ENCODE data around the gene INTS11.

Gene INTS11

GRCh38 chr1:1311107-1312104, 13.1 kb downstream of the INTS11 start:
- DNase-seq: no peak

GRCh38 chr1:1310476-1311053, 13.9 kb downstream of the INTS11 start:
- DNase-seq: no peak

- no peak for DNase-seq
Observed at GRCh38 chr1:1310109-1310385, 14.4 kb downstream of the INTS11 start.

GRCh38 chr1:1309251-1310108, 15.0 kb downstream of the INTS11 start:
- DNase-seq: no peak

- no peak for DNase-seq
Observed at GRCh38 chr1:1308756-1309250, 15.7 kb downstream of the INTS11 start.

- DNase-seq: peak; percentile 92
Observed at GRCh38 chr1:1307923-1308755, 16.3 kb downstream of the INTS11 start, which contains the start of the genes ACAP3 and PUSL1. TSS of gene ACAP3 (minus strand) at chr1:1307930. CDS start at chr1:1307815, 115 bp downstream. TSS of gene PUSL1 (plus strand) at chr1:1308597. CDS start at chr1:1308644, 47 bp downstream.

- DNase-seq: no peak
Observed at GRCh38 chr1:1307261-1307922, 17.1 kb downstream of the INTS11 start.

- no peak for DNase-seq
Observed at GRCh38 chr1:1306661-1307260, 17.7 kb downstream of the INTS11 start.

- no peak for DNase-seq
Observed at GRCh38 chr1:1306070-1306660, 18.3 kb downstream of the INTS11 start.

- no peak for DNase-seq
Observed at GRCh38 chr1:1305300-1306069, 19.0 kb downstream of the INTS11 start.

GRCh38 chr1:1304331-1305299, 19.8 kb downstream of the INTS11 start:
- no peak for DNase-seq

GRCh38 chr1:1303736-1304135, 20.7 kb downstream of the INTS11 start:
- DNase-seq: no peak

GRCh38 chr1:1302951-1303509, 21.4 kb downstream of the INTS11 start:
- no peak for DNase-seq

GRCh38 chr1:1302006-1302430, 22.4 kb downstream of the INTS11 start:
- no peak for DNase-seq

GRCh38 chr1:1300352-1300739, 24.1 kb downstream of the INTS11 start:
- no peak for DNase-seq

GRCh38 chr1:1299686-1300351, 24.6 kb downstream of the INTS11 start:
- no peak for DNase-seq

GRCh38 chr1:1298861-1299685, 25.4 kb downstream of the INTS11 start:
- no peak for DNase-seq
